GM10266 (cell line): Measurements from ENCODE around the gene CACNB2.

ENCODE experiments used
- DNase-seq: peaks from one replicate; pipeline ENCODE4 v3.0.0; 2012; ENCODE audit errors: extremely low spot score
- TF ChIP-seq, protein P1 (sequence below): IDR thresholded peaks from 2 replicates; pipeline ENCODE4 v1.5.1; 2012; ENCODE audit warnings: mild to moderate bottlenecking, low read depth; ENCODE audit not compliant: control insufficient read depth, insufficient read depth; ENCODE audit errors: missing control alignments

Gene CACNB2

GRCh38 chr10:18542832-18543231, 402.6 kb downstream of the CACNB2 start:
- TF ChIP-seq, protein P1, sequence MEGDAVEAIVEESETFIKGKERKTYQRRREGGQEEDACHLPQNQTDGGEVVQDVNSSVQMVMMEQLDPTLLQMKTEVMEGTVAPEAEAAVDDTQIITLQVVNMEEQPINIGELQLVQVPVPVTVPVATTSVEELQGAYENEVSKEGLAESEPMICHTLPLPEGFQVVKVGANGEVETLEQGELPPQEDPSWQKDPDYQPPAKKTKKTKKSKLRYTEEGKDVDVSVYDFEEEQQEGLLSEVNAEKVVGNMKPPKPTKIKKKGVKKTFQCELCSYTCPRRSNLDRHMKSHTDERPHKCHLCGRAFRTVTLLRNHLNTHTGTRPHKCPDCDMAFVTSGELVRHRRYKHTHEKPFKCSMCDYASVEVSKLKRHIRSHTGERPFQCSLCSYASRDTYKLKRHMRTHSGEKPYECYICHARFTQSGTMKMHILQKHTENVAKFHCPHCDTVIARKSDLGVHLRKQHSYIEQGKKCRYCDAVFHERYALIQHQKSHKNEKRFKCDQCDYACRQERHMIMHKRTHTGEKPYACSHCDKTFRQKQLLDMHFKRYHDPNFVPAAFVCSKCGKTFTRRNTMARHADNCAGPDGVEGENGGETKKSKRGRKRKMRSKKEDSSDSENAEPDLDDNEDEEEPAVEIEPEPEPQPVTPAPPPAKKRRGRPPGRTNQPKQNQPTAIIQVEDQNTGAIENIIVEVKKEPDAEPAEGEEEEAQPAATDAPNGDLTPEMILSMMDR, result no peak
- DNase-seq, result no peak

DNA sequence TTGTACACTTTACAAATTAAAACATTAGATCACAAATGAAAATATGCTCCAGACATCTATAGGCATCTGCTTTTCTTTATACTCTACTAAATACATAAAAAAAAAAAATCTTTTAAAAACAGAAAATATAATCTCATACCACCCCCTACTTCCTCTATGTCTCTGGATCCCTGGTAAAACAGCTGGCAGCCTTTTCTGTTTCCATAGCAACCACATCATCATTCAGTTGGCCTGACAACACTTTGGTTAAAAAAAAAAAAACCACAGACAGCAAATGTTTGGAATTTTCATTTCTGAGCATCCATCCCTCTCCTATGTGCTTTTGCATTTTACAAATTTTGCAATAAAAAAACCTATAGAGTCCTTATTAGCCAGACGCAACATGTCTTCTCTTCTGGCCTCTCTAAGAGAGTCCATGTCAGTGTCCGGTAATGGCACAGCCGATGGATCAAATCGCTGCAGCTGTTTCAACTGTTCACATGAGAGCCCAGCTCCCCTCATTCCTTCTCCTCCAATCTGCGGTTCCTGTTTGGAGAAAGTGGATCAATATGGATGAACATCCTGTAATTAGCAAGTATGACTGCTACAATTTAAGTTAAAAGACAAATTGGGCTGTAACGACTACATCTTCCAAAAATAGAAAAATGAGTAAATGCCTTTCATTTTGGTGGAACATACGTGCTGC, 405.5 kb downstream of the CACNB2 start:
- peak; percentile 0 for DNase-seq
- TF ChIP-seq, protein P1, result no peak

- TF ChIP-seq, protein P1, result no peak
- DNase-seq, result no peak
Observed at GRCh38 chr10:18549105-18549504, 408.9 kb downstream of the CACNB2 start.

- TF ChIP-seq, protein P1, result no peak
- DNase-seq, result no peak
Observed at GRCh38 chr10:18551473-18551872, 411.2 kb downstream of the CACNB2 start.

- no peak for DNase-seq
- TF ChIP-seq, protein P1, result no peak
Observed at GRCh38 chr10:18554479-18554878, 414.3 kb downstream of the CACNB2 start.

GRCh38 chr10:18556522-18557147, 416.4 kb downstream of the CACNB2 start:
- no peak for DNase-seq
- TF ChIP-seq, protein P1, result no peak

- DNase-seq, result no peak
- TF ChIP-seq, protein P1, result no peak
Observed at GRCh38 chr10:18557960-18558359, 417.7 kb downstream of the CACNB2 start.
